GM19397 (cell line): ENCODE data around the gene KCNJ14.

ENCODE experiments used
- ATAC-seq: cut with Tn5 transposase; IDR thresholded peaks from one replicate; pipeline ENCODE4 v1.9.1; 2021; ENCODE audit warnings: mild to moderate bottlenecking, moderate library complexity; ENCODE audit not compliant: unreplicated experiment

The KCNJ14 gene

GRCh38 chr19:48502350-48503018 lies 47.1 kb downstream of the KCNJ14 start:
- ATAC-seq = no peak

- ATAC-seq = no peak
Measured at GRCh38 chr19:48506138-48506733, 50.9 kb downstream of the KCNJ14 start.

GRCh38 chr19:48507911-48508439 lies 52.6 kb downstream of the KCNJ14 start:
- no peak for ATAC-seq

- ATAC-seq = no peak
Measured at GRCh38 chr19:48508729-48509411, 53.5 kb downstream of the KCNJ14 start.

GRCh38 chr19:48509467-48510194 lies 54.3 kb downstream of the KCNJ14 start:
- ATAC-seq = no peak

GRCh38 chr19:48510421-48511268 lies 55.3 kb downstream of the KCNJ14 start:
- no peak for ATAC-seq

GRCh38 chr19:48511321-48511731 lies 56.0 kb downstream of the KCNJ14 start:
- ATAC-seq = no peak

- ATAC-seq = no peak
Measured at GRCh38 chr19:48511800-48512503, 56.6 kb downstream of the KCNJ14 start, which contains the start of gene LMTK3. Gene LMTK3, minus strand, starts transcription at chr19:48511835. Its CDS starts 259 bp downstream, at chr19:48511576.

GRCh38 chr19:48512504-48513288 lies 57.3 kb downstream of the KCNJ14 start:
- ATAC-seq = no peak

GRCh38 chr19:48513289-48514122 lies 58.1 kb downstream of the KCNJ14 start:
- ATAC-seq = peak; percentile 64

GRCh38 chr19:48514123-48514458 lies 58.7 kb downstream of the KCNJ14 start:
- no peak for ATAC-seq

GRCh38 chr19:48516536-48516935 lies 61.2 kb downstream of the KCNJ14 start:
- ATAC-seq = no peak
